T-helper 2 cell treated with Interferon-gamma antibody and Interleukin-4, amounts not matched to agents 5 μg/mL and 100 μg/mL, for 36 hours (primary cell): ENCODE measurements around the gene ARL6IP4.
"Not testable (repeated sequence)": the region's sequence is repeated elsewhere in the genome, so short reads cannot be mapped to it uniquely, and the experiment has no call there.

Experiments
- DNase-seq: peaks from one replicate; pipeline ENCODE4 v3.0.0; 2021; ENCODE audit warnings: low spot score
- H3K27ac Mint-ChIP-seq: one replicate; pipeline ENCODE4 v1.8.0; 2021; ENCODE audit warnings: mild to moderate bottlenecking, mixed read lengths
- H3K27me3 Mint-ChIP-seq: one replicate; pipeline ENCODE4 v1.8.0; 2021; ENCODE audit warnings: low read depth, mixed read lengths
- H3K36me3 Mint-ChIP-seq: one replicate; pipeline ENCODE4 v1.8.0; 2021; ENCODE audit warnings: low read depth, mixed read lengths
- H3K4me1 Mint-ChIP-seq: one replicate; pipeline ENCODE4 v1.8.0; 2021; ENCODE audit warnings: low read depth, mixed read lengths
- H3K4me3 Mint-ChIP-seq: one replicate; pipeline ENCODE4 v1.8.0; 2022; ENCODE audit warnings: mild to moderate bottlenecking, moderate library complexity, mixed read lengths
- H3K9me3 Mint-ChIP-seq: one replicate; pipeline ENCODE4 v1.8.0; 2021; ENCODE audit warnings: mixed read lengths

The ARL6IP4 gene

DNA sequence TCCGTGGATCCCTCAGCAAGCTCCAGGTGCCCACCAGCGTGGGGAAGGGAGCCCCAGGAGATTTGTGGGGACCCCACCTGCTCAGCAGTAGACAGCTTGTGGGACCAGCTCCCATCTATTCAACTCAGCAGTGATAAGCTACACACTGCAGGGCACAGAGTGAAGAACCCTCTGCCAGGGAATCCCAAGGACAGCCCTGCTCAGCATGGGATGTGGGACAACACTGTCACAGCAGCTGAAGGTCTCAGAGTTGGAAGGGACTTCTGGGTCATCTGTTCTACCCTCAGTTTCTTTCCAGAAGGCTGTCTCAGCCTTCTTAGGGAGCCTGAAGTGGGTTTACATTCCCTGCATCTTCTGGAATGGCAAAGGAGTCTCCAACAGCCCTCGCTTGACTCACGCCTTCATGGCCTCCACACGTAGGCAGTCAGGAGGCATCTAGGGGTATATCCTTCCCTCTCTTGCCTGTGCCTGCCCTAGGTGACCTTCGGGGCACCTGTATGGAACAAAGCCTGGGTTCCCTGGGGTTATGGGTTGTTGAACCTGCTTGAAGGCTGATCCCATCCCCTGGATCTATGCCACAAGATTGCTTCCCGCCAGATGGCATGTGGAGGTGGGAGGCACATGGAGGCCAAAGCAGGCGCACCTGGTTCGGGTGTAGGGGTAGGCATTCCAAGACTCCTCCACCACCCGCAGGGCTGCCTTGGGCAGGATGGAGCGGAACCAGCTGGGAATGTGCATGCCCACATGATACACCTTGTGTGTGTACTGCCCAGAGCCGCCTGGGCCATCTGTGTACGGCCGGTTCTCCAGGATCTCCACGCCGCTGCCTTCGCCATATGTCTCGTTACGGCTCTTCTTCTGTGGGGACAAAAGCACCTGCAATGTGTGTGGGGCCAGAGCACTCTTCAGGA is 33.0 kb downstream of the ARL6IP4 start:
- no peak overlapping the region for H3K4me3 Mint-ChIP-seq
- no peaks in the 10 kb centered on the region for H3K4me1 Mint-ChIP-seq
- H3K27me3 Mint-ChIP-seq = no peaks in the 10 kb centered on the region
- no peaks in the 10 kb centered on the region for H3K36me3 Mint-ChIP-seq
- no peak for DNase-seq
- no peaks in the 10 kb centered on the region for H3K9me3 Mint-ChIP-seq
- H3K27ac Mint-ChIP-seq = no peak overlapping the region

DNA sequence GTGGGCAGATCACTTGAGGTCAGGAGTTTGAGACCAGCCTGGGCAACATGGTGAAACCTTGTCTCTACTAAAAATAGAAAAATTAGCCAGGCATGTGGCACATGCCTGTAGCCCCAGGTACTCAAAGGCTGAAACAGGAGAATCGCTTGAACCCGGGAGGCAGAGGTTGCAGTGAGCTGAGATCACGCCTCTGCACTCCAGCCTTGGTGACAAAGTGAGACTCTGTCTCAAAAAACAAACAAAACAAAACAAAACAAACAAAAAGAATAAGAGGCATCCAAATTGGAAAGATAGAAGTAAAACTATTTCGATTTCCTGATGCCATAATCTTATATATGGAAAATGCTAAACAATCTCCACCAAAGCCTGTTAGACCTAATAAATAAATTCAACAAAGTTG is 34.0 kb downstream of the ARL6IP4 start:
- H3K27me3 Mint-ChIP-seq, H3K4me3 Mint-ChIP-seq, H3K4me1 Mint-ChIP-seq, H3K27ac Mint-ChIP-seq, H3K36me3 Mint-ChIP-seq, DNase-seq, H3K9me3 Mint-ChIP-seq: not testable (repeated sequence)

DNA sequence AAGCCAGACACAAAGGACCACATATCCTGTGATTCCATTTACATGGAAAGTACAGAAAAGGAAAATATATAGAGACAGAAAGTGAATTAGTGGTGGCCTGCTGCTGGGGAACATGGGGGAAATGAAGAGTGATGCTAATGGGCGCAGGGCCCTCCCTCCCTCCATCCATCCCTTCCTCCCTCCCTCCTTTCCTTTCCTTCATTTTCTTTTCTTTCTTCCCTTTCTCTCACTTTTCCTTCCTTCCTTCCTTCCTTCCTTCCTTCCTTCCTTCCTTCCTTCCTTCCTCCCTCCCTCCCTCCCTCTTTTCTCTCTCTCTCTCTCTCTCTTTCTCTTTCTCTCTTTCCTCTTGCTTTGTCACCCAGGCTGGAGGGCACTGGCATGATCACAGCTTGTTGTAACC is 37.3 kb downstream of the ARL6IP4 start:
- Mint-ChIP-seq H3K27ac (no peak overlapping the region), H3K4me3 (no peak overlapping the region)

DNA sequence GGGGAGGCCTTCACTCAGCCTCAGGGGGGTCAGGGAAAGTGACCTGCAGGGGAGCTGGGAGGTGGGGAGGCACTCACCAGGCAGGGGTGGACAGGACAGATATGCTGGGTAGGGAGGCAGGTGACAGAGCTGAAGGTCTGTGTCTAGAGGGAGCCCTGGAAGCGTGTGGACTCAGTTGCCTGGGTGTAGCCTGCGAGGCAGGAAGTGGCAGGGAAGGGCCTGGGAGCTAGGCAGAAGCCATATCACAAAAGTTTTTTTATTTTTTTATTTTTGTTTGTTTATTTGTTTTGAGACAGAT is 39.3 kb downstream of the ARL6IP4 start:
- Mint-ChIP-seq H3K27me3 (no peaks in the 10 kb centered on the region), H3K27ac (peak overlapping the region; percentile 34), H3K4me1 (peaks cover 10% of the 10 kb centered on the region), H3K4me3 (no peak overlapping the region), H3K36me3 (no peaks in the 10 kb centered on the region), H3K9me3 (no peaks in the 10 kb centered on the region)
- no peak for DNase-seq

More for the DNA sequence above, 37.3 kb downstream of the ARL6IP4 start:
- no peak for DNase-seq
- Mint-ChIP-seq H3K9me3 (no peaks in the 10 kb centered on the region), H3K27me3 (no peaks in the 10 kb centered on the region), H3K36me3 (no peaks in the 10 kb centered on the region), H3K4me1 (peaks cover 2% of the 10 kb centered on the region)

DNA sequence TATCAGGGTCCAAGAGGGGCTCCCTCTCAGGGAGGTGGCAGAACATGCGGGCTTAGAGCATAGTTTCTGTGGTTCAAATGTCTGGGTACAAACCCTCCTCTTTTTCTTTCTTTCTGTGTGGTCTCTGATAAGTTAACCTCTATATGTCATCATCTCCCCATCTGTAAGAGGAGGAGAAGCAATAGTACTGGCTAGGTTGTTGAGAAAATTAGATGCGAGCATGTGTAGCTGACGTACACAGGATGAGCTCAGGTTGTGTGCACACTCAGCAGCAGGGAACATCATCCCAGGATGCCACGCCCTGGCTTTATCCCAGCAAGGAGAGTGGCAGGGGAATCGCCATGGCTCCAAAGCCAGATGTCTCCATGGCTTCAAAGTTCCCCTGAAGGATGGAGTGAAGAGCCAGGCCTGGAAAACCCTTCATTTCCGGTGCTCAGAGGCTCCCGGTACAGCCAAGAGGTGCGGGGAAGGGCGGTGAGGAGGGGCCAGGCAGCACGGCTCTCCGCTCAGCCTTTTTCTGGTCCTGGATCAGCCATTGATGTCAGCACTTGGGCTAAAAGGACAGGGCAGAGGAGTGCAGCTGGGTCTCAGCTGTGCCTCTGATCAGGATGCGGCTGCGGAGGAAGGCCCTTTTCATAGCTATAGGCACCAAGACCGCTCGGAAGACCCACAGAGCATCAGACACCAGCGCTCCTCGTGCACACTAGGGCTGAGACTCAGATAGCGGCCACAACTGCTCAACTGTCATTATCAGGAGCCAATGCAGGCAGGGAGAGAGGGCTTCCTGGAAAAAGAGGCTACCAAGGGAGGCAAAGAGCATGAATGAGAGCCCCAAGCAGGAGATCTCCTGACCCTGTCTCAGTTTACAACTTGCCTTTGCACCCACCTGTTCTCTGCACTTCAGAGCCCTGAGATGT is 41.5 kb downstream of the ARL6IP4 start:
- Mint-ChIP-seq H3K36me3 (no peaks in the 10 kb centered on the region), H3K9me3 (no peaks in the 10 kb centered on the region), H3K4me1 (peaks cover 15% of the 10 kb centered on the region), H3K4me3 (no peak overlapping the region), H3K27ac (no peak overlapping the region), H3K27me3 (no peaks in the 10 kb centered on the region)
- DNase-seq = no peak

DNA sequence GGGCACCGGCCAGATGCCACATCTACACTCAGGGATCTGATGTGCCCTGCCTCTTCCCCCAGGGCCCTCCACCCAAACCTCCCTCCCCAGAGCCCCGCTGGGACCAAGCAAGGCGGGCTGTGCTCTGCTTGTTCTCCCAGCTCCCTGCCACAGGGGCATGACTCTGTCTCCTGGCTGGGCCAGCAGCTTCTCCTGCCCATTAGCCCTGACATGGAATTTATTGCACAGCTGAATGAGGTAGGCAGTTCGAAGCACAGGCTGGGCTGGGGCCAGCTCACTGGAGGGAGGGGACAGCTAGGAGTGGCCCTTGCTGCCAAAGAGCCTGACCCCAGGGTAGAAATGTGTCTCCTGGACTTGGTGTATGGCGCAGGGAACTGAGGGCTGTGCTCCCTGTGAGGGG is 42.4 kb downstream of the ARL6IP4 start:
- Mint-ChIP-seq H3K27ac (no peak overlapping the region), H3K9me3 (no peaks in the 10 kb centered on the region), H3K4me1 (peaks cover 15% of the 10 kb centered on the region), H3K27me3 (no peaks in the 10 kb centered on the region), H3K4me3 (no peak overlapping the region), H3K36me3 (no peaks in the 10 kb centered on the region)
- no peak for DNase-seq

DNA sequence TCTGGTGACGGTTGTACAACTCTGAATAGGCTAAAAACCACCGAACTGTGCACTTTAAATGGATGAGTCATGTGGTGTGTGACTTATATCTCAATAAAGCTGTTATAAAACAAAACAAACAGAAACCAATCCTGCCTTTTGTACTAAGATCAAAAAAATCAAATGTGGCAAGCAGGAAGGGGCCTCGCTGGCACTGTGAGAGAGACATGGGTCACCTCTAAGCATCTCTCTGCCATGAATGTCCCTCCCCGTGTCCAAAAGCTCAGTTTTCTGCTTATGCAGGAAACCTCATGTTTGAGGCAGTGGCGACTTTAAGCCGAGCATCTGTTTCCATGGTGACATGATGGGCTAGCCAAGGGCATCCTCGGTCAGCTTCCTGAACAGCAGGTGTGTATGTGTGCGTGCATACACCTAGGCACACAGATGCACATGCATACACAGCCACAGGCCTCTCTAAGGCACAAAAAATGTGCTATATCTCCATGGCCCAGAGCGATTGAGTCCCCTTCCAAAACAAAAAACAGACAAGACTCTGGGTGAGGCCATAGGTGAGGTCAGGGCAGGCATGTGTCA is 44.4 kb downstream of the ARL6IP4 start:
- no peaks in the 10 kb centered on the region for H3K27me3 Mint-ChIP-seq
- no peak overlapping the region for H3K4me3 Mint-ChIP-seq
- H3K4me1 Mint-ChIP-seq = peaks cover 15% of the 10 kb centered on the region

DNA sequence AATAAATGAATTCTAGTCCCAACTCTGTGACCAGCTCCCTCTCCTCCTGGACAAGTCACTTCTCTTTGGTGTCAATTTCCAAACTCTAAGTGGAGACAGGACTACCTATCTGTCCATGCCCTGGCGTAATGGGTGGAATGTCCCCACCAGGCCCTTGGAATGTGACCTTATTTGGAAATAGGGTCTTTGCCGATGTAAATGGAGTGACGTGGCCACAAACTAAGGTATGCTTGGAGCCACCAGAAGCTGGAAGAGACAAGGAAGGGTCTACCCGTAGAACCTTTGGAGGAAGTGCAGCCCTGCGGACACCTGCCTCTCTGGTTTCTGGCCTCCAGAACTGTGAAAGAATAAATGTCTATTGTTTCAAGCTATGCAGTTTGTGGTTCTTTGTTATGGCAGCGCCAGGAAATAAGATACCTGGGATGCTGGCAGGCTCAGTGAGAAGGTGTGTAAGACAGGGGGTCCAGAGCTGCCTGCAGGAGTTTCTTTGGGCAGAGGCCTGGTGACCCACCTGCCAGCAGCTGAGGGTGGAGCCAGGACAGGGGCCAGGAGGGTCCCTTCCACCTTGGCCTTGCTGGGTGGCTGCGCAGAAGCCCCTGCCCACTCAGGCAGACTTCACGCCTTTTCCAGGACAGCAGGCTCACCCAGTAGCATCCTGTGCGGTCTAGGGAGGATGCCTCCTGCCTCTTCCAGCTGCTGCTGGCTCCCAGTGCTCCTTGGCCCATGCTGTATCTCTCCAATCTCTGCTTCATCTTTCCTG is 45.8 kb downstream of the ARL6IP4 start:
- DNase-seq = no peak
- no peak overlapping the region for H3K27ac Mint-ChIP-seq
- H3K4me3 Mint-ChIP-seq = no peak overlapping the region
- peaks cover 2% of the 10 kb centered on the region for H3K36me3 Mint-ChIP-seq
- no peaks in the 10 kb centered on the region for H3K9me3 Mint-ChIP-seq
- peaks cover 15% of the 10 kb centered on the region for H3K4me1 Mint-ChIP-seq
- H3K27me3 Mint-ChIP-seq = no peaks in the 10 kb centered on the region

More for the DNA sequence above, 44.4 kb downstream of the ARL6IP4 start:
- H3K27ac Mint-ChIP-seq = peak overlapping the region; percentile 46
- peak; percentile 41 for DNase-seq
- no peaks in the 10 kb centered on the region for H3K9me3 Mint-ChIP-seq
- H3K36me3 Mint-ChIP-seq = peaks cover 2% of the 10 kb centered on the region

DNA sequence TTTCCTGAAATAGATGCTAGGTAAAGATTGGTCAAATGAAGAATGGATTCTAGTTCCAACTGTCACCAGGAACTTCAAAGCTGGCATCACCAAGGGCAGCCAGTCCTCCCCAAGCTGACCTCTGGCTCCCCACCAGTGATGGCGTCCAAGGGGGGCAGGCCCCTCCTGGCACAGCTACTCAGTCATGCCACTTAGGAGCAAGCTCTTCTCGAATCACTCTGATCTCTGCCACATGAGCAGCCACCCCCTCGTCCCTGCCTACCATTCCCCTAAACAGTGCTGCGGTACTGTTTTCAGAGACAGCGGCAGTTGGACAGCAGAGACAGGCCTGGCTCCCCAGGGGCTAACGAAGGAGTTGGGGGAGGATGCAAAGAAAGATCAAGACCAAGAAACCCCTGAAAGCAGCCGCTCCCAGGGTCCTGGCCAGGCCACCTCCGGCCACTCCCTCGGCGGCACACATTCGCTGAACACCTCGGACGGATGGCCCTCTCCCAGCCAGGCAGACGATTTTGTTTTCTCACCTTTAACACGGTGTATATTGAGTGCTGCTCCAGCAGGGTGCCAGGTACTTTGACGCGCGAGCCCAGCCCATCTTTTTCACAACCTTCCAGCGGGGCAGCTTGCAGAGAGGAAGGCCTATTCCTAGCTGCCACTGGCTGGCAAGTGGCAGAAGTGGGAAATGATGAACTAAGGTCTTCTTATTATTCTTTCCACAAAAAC is 47.4 kb downstream of the ARL6IP4 start:
- no peaks in the 10 kb centered on the region for H3K9me3 Mint-ChIP-seq
- no peak overlapping the region for H3K4me3 Mint-ChIP-seq
- no peak overlapping the region for H3K27ac Mint-ChIP-seq
- H3K4me1 Mint-ChIP-seq = peaks cover 15% of the 10 kb centered on the region
- H3K27me3 Mint-ChIP-seq = no peaks in the 10 kb centered on the region
- DNase-seq = no peak
- peaks cover 2% of the 10 kb centered on the region for H3K36me3 Mint-ChIP-seq

DNA sequence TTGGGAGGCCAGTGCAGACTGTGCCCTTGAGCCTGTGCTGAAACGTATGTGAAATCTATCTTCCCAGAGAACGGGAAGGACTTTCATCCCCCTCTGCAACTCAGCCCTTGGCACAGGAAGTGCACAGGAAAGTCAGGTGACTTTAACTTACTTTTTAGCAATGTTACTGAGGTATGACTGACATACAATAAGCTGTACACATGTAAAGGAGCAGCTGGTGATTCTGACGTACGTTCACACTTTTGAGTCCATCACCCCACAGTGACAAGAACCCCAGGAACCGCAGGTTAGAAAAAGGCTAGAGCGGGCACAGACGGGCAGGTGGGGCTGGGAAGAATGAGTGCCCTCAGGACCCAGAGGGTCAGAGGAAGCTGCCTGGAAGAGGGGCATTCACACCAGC is 48.0 kb downstream of the ARL6IP4 start:
- Mint-ChIP-seq H3K4me3 (no peak overlapping the region), H3K27ac (no peak overlapping the region), H3K4me1 (peaks cover 18% of the 10 kb centered on the region), H3K27me3 (no peaks in the 10 kb centered on the region), H3K36me3 (peaks cover 2% of the 10 kb centered on the region), H3K9me3 (no peaks in the 10 kb centered on the region)
- DNase-seq = no peak

DNA sequence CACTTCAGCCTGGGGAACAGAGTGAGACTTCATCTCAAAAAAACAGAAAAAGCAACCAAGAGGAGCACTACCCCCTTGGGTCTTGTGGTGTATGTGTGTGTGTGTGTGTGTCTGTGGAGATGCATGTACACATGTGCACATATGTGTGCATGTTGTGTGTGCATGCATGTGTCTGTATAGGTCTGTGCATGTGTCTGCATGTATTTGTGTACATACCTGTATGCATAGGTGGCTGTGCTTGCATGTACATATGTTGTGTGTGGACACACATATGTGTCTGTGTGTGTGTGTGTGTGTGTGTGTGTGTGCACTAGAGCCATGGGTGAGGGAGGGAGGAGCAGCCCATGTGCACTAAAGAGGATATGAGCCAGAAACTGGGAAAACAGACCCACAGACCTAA is 49.1 kb downstream of the ARL6IP4 start:
- Mint-ChIP-seq H3K27me3 (no peaks in the 10 kb centered on the region), H3K4me3 (no peak overlapping the region), H3K36me3 (peaks cover 6% of the 10 kb centered on the region), H3K27ac (no peak overlapping the region), H3K9me3 (no peaks in the 10 kb centered on the region), H3K4me1 (peaks cover 20% of the 10 kb centered on the region)
- DNase-seq = no peak

DNA sequence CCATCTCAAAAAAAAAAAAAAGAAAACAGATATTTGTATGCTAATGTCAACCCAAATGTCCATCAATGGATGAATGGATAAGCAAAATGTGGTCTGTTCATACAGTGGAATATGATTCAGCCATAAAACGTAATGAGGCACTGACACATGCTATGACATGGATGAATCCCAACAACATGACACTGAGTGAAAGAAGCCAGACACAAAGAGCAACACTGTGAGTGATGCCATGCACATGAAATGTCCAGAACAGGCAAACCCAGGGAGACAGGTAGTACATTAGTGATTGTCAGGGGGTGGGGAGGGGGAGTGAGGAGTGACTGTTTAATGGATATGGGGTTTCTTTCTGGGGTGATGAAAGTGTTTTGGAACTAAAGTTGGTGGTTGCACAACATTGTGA is 50.2 kb downstream of the ARL6IP4 start:
- Mint-ChIP-seq H3K4me3 (no peak overlapping the region), H3K27me3 (no peaks in the 10 kb centered on the region), H3K4me1 (peaks cover 16% of the 10 kb centered on the region), H3K27ac (no peak overlapping the region), H3K9me3 (no peaks in the 10 kb centered on the region), H3K36me3 (peaks cover 6% of the 10 kb centered on the region)
- DNase-seq = no peak

DNA sequence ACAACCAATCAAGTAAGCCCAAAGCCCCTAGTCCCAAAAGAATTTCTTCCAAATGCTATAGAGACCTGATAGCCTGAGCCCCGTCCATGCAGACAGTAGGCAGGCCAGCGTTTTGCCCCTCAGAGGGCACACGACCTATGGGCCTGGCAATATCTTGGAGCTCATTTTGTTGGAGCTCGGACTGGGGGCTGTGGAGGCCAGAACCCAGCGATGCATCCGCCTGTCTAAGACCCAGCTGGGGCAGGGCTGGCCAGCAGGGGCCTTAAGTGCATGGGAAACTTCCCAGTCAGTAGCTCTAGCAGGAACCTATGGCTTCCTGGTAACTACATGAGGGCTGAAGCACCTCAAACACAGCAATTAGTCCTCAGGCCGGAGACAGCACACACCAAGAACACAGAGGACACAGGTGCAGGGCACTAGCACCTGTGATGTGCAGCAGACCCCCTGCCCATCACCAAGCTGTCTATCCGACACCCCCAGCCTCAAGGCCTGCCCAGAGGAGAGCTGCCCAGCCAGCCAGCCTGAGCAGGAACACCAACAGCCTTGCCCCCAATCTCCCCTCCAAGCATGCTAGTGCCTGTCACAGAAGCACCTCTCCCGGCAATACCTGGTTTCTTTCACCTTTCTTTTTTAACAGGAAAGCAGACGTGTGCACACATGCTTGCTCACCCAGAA is 50.8 kb downstream of the ARL6IP4 start:
- H3K9me3 Mint-ChIP-seq = no peaks in the 10 kb centered on the region
- no peak overlapping the region for H3K27ac Mint-ChIP-seq
- peaks cover 16% of the 10 kb centered on the region for H3K4me1 Mint-ChIP-seq
- H3K36me3 Mint-ChIP-seq = peaks cover 6% of the 10 kb centered on the region
- no peak overlapping the region for H3K4me3 Mint-ChIP-seq
- no peak for DNase-seq
- no peaks in the 10 kb centered on the region for H3K27me3 Mint-ChIP-seq
